SHP77 (cell line): ENCODE results near the gene GATB.
"Not testable (repeated sequence)": the region's sequence is repeated elsewhere in the genome, so short reads cannot be mapped to it uniquely, and the experiment has no call there.

Experiments
- DNase-seq, 2 experiments: peaks; one replicate each; lab custom pipeline; 2025; lab: John Stamatoyannopoulos, UW

Gene GATB

DNA sequence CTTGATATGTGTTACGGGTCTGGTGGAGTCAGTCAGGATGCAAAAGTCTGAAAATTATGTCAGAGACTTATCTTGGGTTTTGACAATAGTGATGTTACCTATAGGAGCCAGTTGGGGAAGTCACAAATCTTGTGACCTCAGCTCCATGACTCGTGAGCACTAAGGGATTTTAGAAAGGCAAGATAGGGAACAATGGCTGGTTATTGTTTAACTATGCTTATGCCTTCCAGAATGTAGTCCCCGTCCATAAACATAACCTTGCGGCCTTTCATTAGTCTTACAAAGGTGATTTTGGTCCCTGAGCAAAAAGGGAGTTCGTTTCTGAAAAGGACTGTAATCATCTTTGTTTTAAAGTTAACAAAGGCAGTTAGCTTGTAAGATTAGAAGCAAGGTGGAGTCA is 23.9 kb upstream of the GATB start:
- DNase-seq, result no peak

- no peak for DNase-seq
Measured at GRCh38 chr4:151783867-151784266, 23.1 kb upstream of the GATB start.

DNA sequence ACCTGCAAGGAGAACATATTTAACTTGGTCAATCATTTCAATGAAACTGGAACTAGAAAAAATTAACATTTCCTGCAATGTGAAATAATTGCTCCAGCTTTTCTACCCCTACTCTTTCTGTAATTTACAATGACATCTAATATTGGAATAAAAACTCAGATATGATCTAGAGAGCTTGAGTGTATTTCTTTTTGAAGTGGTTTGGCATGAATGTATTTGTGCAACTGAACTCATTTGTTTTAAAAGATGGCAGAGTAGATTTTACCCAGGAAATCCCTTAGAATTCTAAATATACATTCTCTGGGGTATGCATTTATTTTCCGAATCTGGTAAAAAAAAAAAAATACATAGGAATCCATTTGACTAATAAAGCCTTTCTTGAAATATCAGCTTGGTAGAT is 21.5 kb upstream of the GATB start:
- DNase-seq, result no peak

GRCh38 chr4:151781026-151781425 is 20.2 kb upstream of the GATB start:
- DNase-seq, result no peak

GRCh38 chr4:151777471-151777870 is 16.7 kb upstream of the GATB start:
- DNase-seq, result no peak

GRCh38 chr4:151774324-151774723 is 13.5 kb upstream of the GATB start:
- no peak for DNase-seq

DNA sequence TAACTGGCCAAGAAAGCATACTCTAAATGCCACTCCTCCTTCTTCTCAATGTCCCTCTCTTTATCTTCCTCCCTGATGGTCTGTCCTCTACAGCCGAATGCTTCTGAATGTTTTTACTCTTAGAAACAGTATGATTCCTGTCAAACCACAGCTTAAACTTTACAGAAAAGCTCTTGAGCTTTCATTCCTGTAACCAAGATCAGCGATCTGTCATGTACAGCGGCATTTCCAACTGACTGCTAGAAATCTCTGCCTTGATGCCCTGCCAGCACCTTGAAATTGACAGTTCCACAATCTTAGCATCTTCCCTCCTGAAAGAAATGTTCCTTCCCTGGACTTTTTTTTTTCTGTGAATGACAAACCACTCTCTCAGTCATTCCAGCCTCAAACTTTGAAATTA is 11.5 kb upstream of the GATB start:
- DNase-seq, result no peak

DNA sequence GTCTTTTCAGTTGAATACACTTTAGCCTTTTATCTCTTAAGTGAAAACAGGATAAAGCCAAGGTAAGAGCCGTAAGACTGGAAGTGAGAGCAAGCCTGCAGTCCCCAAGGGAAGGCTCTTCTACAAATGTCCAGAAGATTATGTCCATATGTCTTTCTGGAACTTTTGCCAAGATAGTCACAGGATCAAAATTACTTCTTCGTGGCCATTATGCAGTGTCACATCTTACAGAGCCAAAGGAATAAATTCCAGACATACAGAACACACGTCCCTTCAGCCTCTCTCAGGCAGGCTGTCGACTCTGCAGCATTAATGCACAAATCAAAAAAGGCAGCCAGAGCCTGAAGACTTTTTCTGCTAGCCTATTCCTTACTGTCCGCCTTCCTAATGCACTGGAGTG is 10.9 kb upstream of the GATB start:
- DNase-seq, result no peak

DNA sequence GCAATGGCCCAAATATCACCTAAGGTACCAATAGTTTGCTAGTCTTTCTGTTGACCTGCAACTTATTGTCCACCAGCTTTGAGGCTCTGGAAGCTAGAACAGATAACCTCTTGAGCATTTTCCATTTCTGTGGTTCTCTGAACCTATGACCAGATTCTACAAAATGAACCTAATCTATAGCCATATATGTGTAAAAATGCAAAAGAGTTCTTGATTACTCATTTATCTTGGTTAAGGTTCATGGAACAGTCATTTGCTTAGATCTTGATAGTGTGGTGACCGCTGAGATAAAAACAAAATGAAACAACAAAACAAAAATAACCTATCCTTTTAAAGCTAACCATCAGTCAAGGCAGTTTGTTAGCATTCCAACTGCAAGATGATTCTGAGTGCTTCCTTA is 9.3 kb upstream of the GATB start:
- DNase-seq, result no peak

GRCh38 chr4:151768835-151769234 is 8.0 kb upstream of the GATB start:
- no peak for DNase-seq

- DNase-seq, result no peak
Measured at GRCh38 chr4:151766691-151767090, 5.9 kb upstream of the GATB start.

DNA sequence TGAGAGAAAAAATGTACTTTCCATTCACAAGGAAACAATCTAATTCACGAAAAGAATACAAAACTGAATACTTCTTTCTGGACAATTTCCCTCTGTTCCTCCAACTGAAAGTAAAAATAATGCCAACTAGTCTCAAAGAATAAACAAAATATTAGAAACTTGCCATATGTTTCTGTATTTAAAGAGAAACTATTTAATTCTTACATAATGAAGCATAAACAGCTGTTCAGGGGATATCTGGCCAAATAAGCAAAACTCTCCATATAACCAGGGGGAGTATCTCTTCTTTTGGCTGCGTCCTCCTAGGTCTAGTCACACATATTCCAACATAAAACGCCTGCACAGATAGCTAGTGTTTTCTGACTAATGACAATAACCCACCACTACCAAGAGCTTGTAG is 805 bp downstream of the GATB start:
- DNase-seq, result no peak

DNA sequence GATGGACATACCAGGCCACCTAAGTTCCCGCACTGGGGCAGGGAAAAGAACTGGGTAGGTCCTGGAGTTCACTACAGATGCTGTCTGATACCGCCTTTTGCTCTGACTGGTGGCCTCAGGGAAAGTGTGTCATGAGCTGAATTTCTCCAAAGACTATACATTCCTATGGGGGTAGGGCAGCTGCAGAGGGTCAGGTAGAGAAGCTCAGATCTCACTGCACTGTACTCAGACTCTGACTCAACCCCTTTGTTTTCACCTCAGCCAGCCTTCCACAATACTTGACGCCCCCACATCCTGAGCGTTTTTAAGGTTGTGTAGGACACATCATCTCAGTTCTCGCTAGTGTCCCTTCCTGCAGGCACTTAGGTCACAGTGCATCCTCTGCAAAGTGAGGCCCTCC is 7.8 kb downstream of the GATB start:
- no peak for DNase-seq

GRCh38 chr4:151750156-151750555 is 10.7 kb downstream of the GATB start:
- no peak for DNase-seq

DNA sequence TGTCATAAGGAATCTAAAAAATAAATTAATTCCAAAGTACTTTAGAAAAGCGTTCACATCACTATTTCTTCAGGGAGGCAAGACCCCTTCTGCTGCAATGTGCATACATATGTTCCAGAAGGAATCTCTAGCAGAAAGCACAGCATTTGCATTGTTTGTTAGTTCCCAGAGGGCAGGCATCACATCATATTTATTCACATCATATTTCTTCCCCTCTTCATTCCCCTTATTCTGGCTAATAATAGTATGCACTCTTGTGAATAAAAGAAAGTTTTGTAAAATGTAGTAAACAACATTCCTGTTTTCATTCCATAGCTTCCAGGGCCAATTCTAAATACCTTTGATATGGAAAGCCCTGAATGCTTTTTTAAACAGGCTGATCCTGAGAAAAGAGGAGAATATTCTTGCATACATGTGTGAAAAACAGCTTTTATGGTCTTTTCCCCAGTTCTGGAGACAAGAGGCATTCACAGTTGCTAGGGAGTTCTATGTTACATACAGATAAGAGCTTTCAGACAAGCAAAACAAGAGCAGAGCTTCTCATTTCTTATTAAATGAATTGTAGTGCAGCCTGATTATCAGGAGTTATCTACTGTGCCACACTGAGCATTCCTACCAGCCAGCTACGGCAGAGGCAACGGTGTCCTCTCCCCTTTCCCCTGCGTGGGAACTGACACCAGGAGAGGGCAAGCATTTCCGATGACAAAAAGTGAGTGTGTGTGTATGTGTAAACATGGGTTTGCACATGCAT is 15.2 kb downstream of the GATB start:
- DNase-seq, result no peak

GRCh38 chr4:151744614-151745013 is 16.2 kb downstream of the GATB start:
- no peak for DNase-seq

- DNase-seq, result no peak
Measured at GRCh38 chr4:151743894-151744293, 16.9 kb downstream of the GATB start.

- DNase-seq, result no peak
Measured at GRCh38 chr4:151743128-151743854, 17.5 kb downstream of the GATB start.

GRCh38 chr4:151738720-151739517 is 21.9 kb downstream of the GATB start:
- no peak for DNase-seq

GRCh38 chr4:151736852-151737251 is 24.0 kb downstream of the GATB start:
- not testable (repeated sequence) for DNase-seq

DNA sequence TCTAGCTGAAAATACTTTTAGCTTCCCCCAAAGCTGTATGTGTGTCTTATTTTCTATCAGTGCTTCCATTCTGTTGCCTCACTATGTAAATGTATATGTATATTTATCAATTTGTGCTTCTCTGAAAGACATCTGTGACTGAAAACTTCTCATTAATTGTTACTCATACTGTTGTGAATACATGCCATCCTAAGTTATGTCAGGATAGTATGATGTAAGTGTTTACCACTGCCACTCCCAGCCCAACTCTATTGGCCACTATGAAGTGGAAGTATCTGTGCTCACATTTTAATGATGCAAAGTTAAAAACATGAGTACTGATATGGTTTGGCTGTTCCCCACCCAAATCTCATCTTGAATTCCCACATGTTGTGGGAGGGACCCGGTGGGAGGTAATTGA is 24.4 kb downstream of the GATB start:
- no peak for DNase-seq

- DNase-seq, result not testable (repeated sequence)
Measured at GRCh38 chr4:151731670-151732069, 29.1 kb downstream of the GATB start.
